Sigmoid colon (tissue), 7 donors: ENCODE measurements around the gene FHAD1. TPM values are rescaled to one million over a fixed set of nuclear protein-coding genes. Genes with fewer than 3 reads are reported as not detected.

Experiments
- DNase-seq: peaks from one replicate; pipeline ENCODE4 v3.0.0-alpha.2; 2019
- H3K27ac ChIP-seq, 4 donors: fragments of 200-600 bp; sonication (generic); one replicate each; pipeline ENCODE4 v1.5.1; 2016 to 2019; ENCODE audit warnings: mild to moderate bottlenecking in 1 of 4
- H3K27me3 ChIP-seq, 3 donors: fragments of 200-600 bp; sonication (generic); one replicate each; pipeline ENCODE4 v1.5.1; 2019; ENCODE audit warnings: mild to moderate bottlenecking in 1 of 3
- H3K36me3 ChIP-seq, 4 donors: fragments of 200-600 bp; sonication (generic); one replicate each; pipeline ENCODE4 v1.5.1; 2016 to 2019
- H3K4me1 ChIP-seq, 4 donors: fragments of 200-600 bp; sonication (generic); one replicate each; pipeline ENCODE4 v1.5.1; 2017 to 2019
- H3K4me3 ChIP-seq, 4 donors: fragments of 200-600 bp; sonication (generic); one replicate each; pipeline ENCODE4 v1.5.1; 2017 to 2019; ENCODE audit warnings: mild to moderate bottlenecking in 2 of 4, moderate library complexity in 1 of 4
- H3K9me3 ChIP-seq, 4 donors: fragments of 200-600 bp in 3 of 4; sonication (generic) in 3 of 4; one replicate each; pipeline versions ENCODE4 v1.5.1 to v1.6.1; 2013 to 2019
- CTCF ChIP-seq, 4 experiments: fragments of 450-650 bp in 3 of 4; fragments of 200-600 bp in 1 of 4; IDR thresholded peaks; one replicate each; pipeline ENCODE4 v1.5.1; 2016 to 2019; ENCODE audit warnings: antibody characterized with exemption in 4 of 4, mild to moderate bottlenecking in 3 of 4, moderate library complexity in 2 of 4
- EP300 ChIP-seq, 4 donors: sonication (generic); formaldehyde crosslinking; IDR thresholded peaks; one replicate each; pipeline ENCODE4 v1.6.1; 2017; ENCODE audit warnings: antibody characterized with exemption in 4 of 4
- POLR2A ChIP-seq, 2 donors: fragments of 450-650 bp; IDR thresholded peaks; one replicate each; pipeline ENCODE4 v1.6.1; 2016; ENCODE audit warnings: antibody characterized with exemption in 2 of 2, mild to moderate bottlenecking in 2 of 2, moderate library complexity in 2 of 2
- POLR2AphosphoS5 ChIP-seq, 4 donors: sonication (generic); formaldehyde crosslinking; IDR thresholded peaks; one replicate each; pipeline ENCODE4 v1.6.1; 2017; ENCODE audit warnings: antibody characterized with exemption in 4 of 4
- WGBS, 2 donors: extraction: QIAGEN DNeasy Blood & Tissue Kit; methylation state at CpG; one replicate each; pipeline ENCODE4 v1.1.7; 2013; 5-methylcytosine and 5-hydroxymethylcytosine counted together
- intact Hi-C: fragments of 100-400 bp; cut with DNase I; formaldehyde crosslinking; loops from one replicate; pipeline ENCODE4 v1.15.1; 2023
- polyA plus RNA-seq, 3 donors: library from polyadenylated mRNA; stranded (reverse); fragments of 200-250 nt; gene quantifications; one replicate each; pipeline ENCODE4 v1.2.3, GENCODE V29; 2013
- total RNA-seq, 4 donors: library from RNA; depleted of rRNA; stranded (reverse); fragments of >200 nt; gene quantifications; one replicate each; pipeline ENCODE4 v1.1.0, GENCODE V29; 2016
- donor health status: healthy with polysubstance abuse.
- donor health status: Bipolar disorder and iron deficiency.
- donor health status: healthy.

Gene FHAD1
- total and polyA plus RNA-seq, 7 donors = 0.27 to 1.8 (median 0.92) TPM; not detected in 2

- DNase-seq = no peak
- Histone ChIP-seq H3K36me3 (no peaks in the 10 kb centered on the region), H3K27me3 (no peaks in the 10 kb centered on the region), H3K27ac (no peak overlapping the region), H3K9me3 (no peaks in the 10 kb centered on the region), H3K4me3 (no peak overlapping the region), H3K4me1 (no peaks in the 10 kb centered on the region)
- intact Hi-C loops = no loop called here
- TF ChIP-seq POLR2A (IDR thresholded peaks at IDR 0.05) = no peak
- TF ChIP-seq POLR2AphosphoS5 (IDR thresholded peaks at IDR 0.05) = no peak
- TF ChIP-seq CTCF (IDR thresholded peaks at IDR 0.05) = no peak
- no peak for TF ChIP-seq EP300 (IDR thresholded peaks at IDR 0.05)
- whole genome bisulfite sequencing, 2 donors = 42 to 61% methylated on average over 12 of the region's 12 CpGs
Observed at GRCh38 chr1:15352128-15352957, 105.3 kb downstream of the FHAD1 start.

- DNase-seq = no peak
- TF ChIP-seq POLR2AphosphoS5 (IDR thresholded peaks at IDR 0.05) (no peak), EP300 (IDR thresholded peaks at IDR 0.05) (no peak), POLR2A (IDR thresholded peaks at IDR 0.05) (no peak), CTCF (IDR thresholded peaks at IDR 0.05) (no peak)
- H3K27ac ChIP-seq = no peak overlapping the region
- H3K4me1 ChIP-seq = no peaks in the 10 kb centered on the region
- intact Hi-C loops = no loop called here
- no peaks in the 10 kb centered on the region for H3K36me3 ChIP-seq
- H3K9me3 ChIP-seq = no peaks in the 10 kb centered on the region
- H3K4me3 ChIP-seq = no peak overlapping the region
- H3K27me3 ChIP-seq = no peaks in the 10 kb centered on the region
- WGBS, 2 donors = 80 to 88% methylated on average over 11 of the region's 11 CpGs
Observed at GRCh38 chr1:15353839-15354579, 107.0 kb downstream of the FHAD1 start.

- no peak overlapping the region for H3K4me3 ChIP-seq
- no peak for DNase-seq
- no peak overlapping the region for H3K27ac ChIP-seq
- H3K27me3 ChIP-seq = no peaks in the 10 kb centered on the region
- H3K4me1 ChIP-seq = no peaks in the 10 kb centered on the region
- H3K9me3 ChIP-seq = no peaks in the 10 kb centered on the region
- intact Hi-C loops = no loop called here
- 71 to 79% methylated on average over 6 of the region's 6 CpGs for WGBS, 2 donors
- TF ChIP-seq CTCF (IDR thresholded peaks at IDR 0.05) (no peak), EP300 (IDR thresholded peaks at IDR 0.05) (no peak), POLR2AphosphoS5 (IDR thresholded peaks at IDR 0.05) (no peak), POLR2A (IDR thresholded peaks at IDR 0.05) (no peak)
- H3K36me3 ChIP-seq = no peaks in the 10 kb centered on the region
Observed at GRCh38 chr1:15354580-15354965, 107.5 kb downstream of the FHAD1 start.

GRCh38 chr1:15355968-15356625 lies 109.1 kb downstream of the FHAD1 start:
- Histone ChIP-seq H3K4me3 (no peak overlapping the region), H3K27ac (no peak overlapping the region), H3K9me3 (no peaks in the 10 kb centered on the region), H3K4me1 (no peaks in the 10 kb centered on the region), H3K36me3 (no peaks in the 10 kb centered on the region), H3K27me3 (no peaks in the 10 kb centered on the region)
- 83 to 86% methylated on average over 16 of the region's 16 CpGs for WGBS, 2 donors
- TF ChIP-seq CTCF (IDR thresholded peaks at IDR 0.05) (no peak), POLR2AphosphoS5 (IDR thresholded peaks at IDR 0.05) (no peak), POLR2A (IDR thresholded peaks at IDR 0.05) (no peak), EP300 (IDR thresholded peaks at IDR 0.05) (no peak)
- DNase-seq = no peak
- intact Hi-C loops = no loop called here
